Measurements from ENCODE around the gene ZFYVE9. TPM values are rescaled to one million over a fixed set of nuclear protein-coding genes. Genes with fewer than 3 reads are reported as not detected.

ZFYVE9 gene, protein sequence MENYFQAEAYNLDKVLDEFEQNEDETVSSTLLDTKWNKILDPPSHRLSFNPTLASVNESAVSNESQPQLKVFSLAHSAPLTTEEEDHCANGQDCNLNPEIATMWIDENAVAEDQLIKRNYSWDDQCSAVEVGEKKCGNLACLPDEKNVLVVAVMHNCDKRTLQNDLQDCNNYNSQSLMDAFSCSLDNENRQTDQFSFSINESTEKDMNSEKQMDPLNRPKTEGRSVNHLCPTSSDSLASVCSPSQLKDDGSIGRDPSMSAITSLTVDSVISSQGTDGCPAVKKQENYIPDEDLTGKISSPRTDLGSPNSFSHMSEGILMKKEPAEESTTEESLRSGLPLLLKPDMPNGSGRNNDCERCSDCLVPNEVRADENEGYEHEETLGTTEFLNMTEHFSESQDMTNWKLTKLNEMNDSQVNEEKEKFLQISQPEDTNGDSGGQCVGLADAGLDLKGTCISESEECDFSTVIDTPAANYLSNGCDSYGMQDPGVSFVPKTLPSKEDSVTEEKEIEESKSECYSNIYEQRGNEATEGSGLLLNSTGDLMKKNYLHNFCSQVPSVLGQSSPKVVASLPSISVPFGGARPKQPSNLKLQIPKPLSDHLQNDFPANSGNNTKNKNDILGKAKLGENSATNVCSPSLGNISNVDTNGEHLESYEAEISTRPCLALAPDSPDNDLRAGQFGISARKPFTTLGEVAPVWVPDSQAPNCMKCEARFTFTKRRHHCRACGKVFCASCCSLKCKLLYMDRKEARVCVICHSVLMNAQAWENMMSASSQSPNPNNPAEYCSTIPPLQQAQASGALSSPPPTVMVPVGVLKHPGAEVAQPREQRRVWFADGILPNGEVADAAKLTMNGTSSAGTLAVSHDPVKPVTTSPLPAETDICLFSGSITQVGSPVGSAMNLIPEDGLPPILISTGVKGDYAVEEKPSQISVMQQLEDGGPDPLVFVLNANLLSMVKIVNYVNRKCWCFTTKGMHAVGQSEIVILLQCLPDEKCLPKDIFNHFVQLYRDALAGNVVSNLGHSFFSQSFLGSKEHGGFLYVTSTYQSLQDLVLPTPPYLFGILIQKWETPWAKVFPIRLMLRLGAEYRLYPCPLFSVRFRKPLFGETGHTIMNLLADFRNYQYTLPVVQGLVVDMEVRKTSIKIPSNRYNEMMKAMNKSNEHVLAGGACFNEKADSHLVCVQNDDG (N-terminal part only)
- total RNA-seq (2021) (19.2 to 20.1 TPM (median 19.6 TPM) in 3 replicates), Bru-seq, nascent RNA (percentile 61 among the genes with signal in this experiment)
- long read RNA-seq, experiment 1, full-length matches to known transcripts = 4 of 14 reads
- long read RNA-seq, experiment 1, partial matches to known transcripts = 4 of 14 reads
- long read RNA-seq, experiment 1, other reads (novel, unspliced or antisense) = 6 of 14 reads
- long read RNA-seq, experiment 2, full-length matches to known transcripts = 6 of 20 reads
- long read RNA-seq, experiment 2, partial matches to known transcripts = 10 of 20 reads
- long read RNA-seq, experiment 2, other reads (novel, unspliced or antisense) = 4 of 20 reads
- long read RNA-seq, experiment 3, partial matches to known transcripts = 0 of 1 reads
- long read RNA-seq, experiment 3, other reads (novel, unspliced or antisense) = 1 of 1 reads

DNA sequence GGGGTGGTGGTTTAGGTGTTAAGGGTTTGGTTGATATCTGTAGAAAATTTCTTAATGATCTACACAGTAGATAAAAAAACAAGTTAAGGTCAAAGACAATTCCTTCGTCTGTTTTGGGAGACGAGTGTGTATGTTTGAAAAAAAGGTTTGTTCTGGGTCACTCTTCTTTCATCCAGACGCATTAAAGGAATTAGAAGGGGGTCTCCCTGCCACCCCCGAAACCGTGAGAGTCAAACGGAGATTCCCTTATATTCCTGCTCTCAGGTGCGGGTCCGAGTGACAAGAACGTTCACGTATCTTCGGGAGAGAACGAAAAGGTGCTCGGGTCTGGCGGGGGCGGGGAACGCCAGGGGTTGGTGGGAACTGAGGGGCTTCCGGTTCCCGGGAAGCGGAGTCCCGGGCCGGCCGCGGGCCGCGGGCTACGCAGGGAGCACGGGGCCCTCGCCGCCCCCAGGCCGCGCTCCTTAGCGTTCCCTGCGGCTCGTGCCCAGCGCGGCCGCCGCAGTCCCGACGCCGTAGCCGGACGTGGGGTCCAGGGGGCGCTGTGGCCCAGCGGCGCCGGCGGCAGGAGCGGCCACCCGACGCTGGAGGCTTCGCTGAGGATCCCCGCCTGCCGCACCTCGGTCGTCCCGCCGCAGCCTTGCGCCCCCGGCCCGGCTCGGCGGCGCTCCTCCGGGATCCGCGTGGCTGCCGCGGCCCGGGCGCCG, at the start of gene ZFYVE9:
Gene ZFYVE9 (plus strand): TSS at position 577 of the 707 bp plus-strand sequence. CDS start 91,118 bp downstream, outside the sequence.
- CTCF ChIA-PET = interaction anchor here (1.0 kb wide), 1 partner anchor 14 kb away, joined by 3 read pairs; no protein-coding TSS in a partner anchor
- H3K36me3 Mint-ChIP-seq = no peaks in the 10 kb centered on the region
- peaks cover 18% of the 10 kb centered on the region for H3K27me3 Mint-ChIP-seq (ENCODE audit: low read depth)
- no peaks in the 10 kb centered on the region for H3K9me3 Mint-ChIP-seq
- ATAC-seq = peak; percentile 94
- H3K4me3 Mint-ChIP-seq = peak within 1 kb of the TSS; percentile 86
- H3K27ac Mint-ChIP-seq = peak within 1 kb of the TSS; percentile 63; the same call in 1 of the 2 replicates
- POLR2A ChIA-PET = interaction anchor here (1.5 kb wide), 1 partner anchor 10 kb away, joined by 3 read pairs; no protein-coding TSS in a partner anchor
- H3K4me1 Mint-ChIP-seq = peaks cover 15% of the 10 kb centered on the region
- DNase-seq (ENCODE audit: low spot score) = peak; percentile 81
- TF ChIP-seq PRRX2 (CRISPR knock-in tag; IDR thresholded peaks at IDR 0.05) (no peak), TCF7 (CRISPR knock-in tag; IDR thresholded peaks at IDR 0.05; ENCODE audit: low read depth) (no peak), ZNF138 (CRISPR knock-in tag; conservative IDR thresholded peaks at IDR 0.05) (no peak), NFATC4 (CRISPR knock-in tag; IDR thresholded peaks at IDR 0.05) (no peak), KAT7 (CRISPR knock-in tag; IDR thresholded peaks at IDR 0.05; ENCODE audit: borderline replicate concordance) (peak; percentile 98), CBFB (CRISPR knock-in tag; IDR thresholded peaks at IDR 0.05; ENCODE audit: low read depth) (no peak), ZNF416 (CRISPR knock-in tag; IDR thresholded peaks at IDR 0.05) (no peak), ZNF317 (CRISPR knock-in tag; IDR thresholded peaks at IDR 0.05; ENCODE audit: borderline replicate concordance, low read depth) (no peak), ZNF671 (CRISPR knock-in tag; IDR thresholded peaks at IDR 0.05) (no peak), JUN (CRISPR knock-in tag; IDR thresholded peaks at IDR 0.05) (no peak)
- TF ChIP-seq, protein P1, sequence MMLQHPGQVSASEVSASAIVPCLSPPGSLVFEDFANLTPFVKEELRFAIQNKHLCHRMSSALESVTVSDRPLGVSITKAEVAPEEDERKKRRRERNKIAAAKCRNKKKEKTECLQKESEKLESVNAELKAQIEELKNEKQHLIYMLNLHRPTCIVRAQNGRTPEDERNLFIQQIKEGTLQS (CRISPR knock-in tag; conservative IDR thresholded peaks at IDR 0.05) = no peak
- TF ChIP-seq, protein P2, sequence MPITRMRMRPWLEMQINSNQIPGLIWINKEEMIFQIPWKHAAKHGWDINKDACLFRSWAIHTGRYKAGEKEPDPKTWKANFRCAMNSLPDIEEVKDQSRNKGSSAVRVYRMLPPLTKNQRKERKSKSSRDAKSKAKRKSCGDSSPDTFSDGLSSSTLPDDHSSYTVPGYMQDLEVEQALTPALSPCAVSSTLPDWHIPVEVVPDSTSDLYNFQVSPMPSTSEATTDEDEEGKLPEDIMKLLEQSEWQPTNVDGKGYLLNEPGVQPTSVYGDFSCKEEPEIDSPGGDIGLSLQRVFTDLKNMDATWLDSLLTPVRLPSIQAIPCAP (CRISPR knock-in tag; IDR thresholded peaks at IDR 0.05) = no peak
- TF ChIP-seq, protein P3, sequence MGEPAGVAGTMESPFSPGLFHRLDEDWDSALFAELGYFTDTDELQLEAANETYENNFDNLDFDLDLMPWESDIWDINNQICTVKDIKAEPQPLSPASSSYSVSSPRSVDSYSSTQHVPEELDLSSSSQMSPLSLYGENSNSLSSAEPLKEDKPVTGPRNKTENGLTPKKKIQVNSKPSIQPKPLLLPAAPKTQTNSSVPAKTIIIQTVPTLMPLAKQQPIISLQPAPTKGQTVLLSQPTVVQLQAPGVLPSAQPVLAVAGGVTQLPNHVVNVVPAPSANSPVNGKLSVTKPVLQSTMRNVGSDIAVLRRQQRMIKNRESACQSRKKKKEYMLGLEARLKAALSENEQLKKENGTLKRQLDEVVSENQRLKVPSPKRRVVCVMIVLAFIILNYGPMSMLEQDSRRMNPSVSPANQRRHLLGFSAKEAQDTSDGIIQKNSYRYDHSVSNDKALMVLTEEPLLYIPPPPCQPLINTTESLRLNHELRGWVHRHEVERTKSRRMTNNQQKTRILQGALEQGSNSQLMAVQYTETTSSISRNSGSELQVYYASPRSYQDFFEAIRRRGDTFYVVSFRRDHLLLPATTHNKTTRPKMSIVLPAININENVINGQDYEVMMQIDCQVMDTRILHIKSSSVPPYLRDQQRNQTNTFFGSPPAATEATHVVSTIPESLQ (CRISPR knock-in tag; IDR thresholded peaks at IDR 0.05) = no peak
- TF ChIP-seq, protein P4, sequence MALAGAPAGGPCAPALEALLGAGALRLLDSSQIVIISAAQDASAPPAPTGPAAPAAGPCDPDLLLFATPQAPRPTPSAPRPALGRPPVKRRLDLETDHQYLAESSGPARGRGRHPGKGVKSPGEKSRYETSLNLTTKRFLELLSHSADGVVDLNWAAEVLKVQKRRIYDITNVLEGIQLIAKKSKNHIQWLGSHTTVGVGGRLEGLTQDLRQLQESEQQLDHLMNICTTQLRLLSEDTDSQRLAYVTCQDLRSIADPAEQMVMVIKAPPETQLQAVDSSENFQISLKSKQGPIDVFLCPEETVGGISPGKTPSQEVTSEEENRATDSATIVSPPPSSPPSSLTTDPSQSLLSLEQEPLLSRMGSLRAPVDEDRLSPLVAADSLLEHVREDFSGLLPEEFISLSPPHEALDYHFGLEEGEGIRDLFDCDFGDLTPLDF (CRISPR knock-in tag; IDR thresholded peaks at IDR 0.05) = no peak
- TF ChIP-seq, protein P5, sequence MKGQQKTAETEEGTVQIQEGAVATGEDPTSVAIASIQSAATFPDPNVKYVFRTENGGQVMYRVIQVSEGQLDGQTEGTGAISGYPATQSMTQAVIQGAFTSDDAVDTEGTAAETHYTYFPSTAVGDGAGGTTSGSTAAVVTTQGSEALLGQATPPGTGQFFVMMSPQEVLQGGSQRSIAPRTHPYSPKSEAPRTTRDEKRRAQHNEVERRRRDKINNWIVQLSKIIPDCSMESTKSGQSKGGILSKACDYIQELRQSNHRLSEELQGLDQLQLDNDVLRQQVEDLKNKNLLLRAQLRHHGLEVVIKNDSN (CRISPR knock-in tag; IDR thresholded peaks at IDR 0.05) = no peak
- TF ChIP-seq, protein P6, sequence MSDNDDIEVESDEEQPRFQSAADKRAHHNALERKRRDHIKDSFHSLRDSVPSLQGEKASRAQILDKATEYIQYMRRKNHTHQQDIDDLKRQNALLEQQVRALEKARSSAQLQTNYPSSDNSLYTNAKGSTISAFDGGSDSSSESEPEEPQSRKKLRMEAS (CRISPR knock-in tag; IDR thresholded peaks at IDR 0.05) = peak; percentile 56; the same call in 1 of the 2 replicates
- TF ChIP-seq, protein P7, sequence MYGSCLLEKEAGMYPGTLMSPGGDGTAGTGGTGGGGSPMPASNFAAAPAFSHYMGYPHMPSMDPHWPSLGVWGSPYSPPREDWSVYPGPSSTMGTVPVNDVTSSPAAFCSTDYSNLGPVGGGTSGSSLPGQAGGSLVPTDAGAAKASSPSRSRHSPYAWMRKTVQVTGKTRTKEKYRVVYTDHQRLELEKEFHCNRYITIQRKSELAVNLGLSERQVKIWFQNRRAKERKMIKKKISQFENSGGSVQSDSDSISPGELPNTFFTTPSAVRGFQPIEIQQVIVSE (CRISPR knock-in tag; IDR thresholded peaks at IDR 0.05; ENCODE audit: borderline replicate concordance) = no peak
- TF ChIP-seq, protein P8, sequence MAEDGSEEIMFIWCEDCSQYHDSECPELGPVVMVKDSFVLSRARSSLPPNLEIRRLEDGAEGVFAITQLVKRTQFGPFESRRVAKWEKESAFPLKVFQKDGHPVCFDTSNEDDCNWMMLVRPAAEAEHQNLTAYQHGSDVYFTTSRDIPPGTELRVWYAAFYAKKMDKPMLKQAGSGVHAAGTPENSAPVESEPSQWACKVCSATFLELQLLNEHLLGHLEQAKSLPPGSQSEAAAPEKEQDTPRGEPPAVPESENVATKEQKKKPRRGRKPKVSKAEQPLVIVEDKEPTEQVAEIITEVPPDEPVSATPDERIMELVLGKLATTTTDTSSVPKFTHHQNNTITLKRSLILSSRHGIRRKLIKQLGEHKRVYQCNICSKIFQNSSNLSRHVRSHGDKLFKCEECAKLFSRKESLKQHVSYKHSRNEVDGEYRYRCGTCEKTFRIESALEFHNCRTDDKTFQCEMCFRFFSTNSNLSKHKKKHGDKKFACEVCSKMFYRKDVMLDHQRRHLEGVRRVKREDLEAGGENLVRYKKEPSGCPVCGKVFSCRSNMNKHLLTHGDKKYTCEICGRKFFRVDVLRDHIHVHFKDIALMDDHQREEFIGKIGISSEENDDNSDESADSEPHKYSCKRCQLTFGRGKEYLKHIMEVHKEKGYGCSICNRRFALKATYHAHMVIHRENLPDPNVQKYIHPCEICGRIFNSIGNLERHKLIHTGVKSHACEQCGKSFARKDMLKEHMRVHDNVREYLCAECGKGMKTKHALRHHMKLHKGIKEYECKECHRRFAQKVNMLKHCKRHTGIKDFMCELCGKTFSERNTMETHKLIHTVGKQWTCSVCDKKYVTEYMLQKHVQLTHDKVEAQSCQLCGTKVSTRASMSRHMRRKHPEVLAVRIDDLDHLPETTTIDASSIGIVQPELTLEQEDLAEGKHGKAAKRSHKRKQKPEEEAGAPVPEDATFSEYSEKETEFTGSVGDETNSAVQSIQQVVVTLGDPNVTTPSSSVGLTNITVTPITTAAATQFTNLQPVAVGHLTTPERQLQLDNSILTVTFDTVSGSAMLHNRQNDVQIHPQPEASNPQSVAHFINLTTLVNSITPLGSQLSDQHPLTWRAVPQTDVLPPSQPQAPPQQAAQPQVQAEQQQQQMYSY (CRISPR knock-in tag; IDR thresholded peaks at IDR 0.05) = no peak

All from WTC11 (cell line).